Ramos (cell line): ENCODE measurements around the gene SMARCA2.

Source experiments
- in situ Hi-C: fragments of 300-500 bp; cut with MboI; formaldehyde crosslinking; loops from one replicate; pipeline ENCODE4 v1.14.3; 2022; ENCODE audit warnings: low sequenced_read_pairs; ENCODE audit not compliant: unreplicated experiment

The SMARCA2 gene

DNA sequence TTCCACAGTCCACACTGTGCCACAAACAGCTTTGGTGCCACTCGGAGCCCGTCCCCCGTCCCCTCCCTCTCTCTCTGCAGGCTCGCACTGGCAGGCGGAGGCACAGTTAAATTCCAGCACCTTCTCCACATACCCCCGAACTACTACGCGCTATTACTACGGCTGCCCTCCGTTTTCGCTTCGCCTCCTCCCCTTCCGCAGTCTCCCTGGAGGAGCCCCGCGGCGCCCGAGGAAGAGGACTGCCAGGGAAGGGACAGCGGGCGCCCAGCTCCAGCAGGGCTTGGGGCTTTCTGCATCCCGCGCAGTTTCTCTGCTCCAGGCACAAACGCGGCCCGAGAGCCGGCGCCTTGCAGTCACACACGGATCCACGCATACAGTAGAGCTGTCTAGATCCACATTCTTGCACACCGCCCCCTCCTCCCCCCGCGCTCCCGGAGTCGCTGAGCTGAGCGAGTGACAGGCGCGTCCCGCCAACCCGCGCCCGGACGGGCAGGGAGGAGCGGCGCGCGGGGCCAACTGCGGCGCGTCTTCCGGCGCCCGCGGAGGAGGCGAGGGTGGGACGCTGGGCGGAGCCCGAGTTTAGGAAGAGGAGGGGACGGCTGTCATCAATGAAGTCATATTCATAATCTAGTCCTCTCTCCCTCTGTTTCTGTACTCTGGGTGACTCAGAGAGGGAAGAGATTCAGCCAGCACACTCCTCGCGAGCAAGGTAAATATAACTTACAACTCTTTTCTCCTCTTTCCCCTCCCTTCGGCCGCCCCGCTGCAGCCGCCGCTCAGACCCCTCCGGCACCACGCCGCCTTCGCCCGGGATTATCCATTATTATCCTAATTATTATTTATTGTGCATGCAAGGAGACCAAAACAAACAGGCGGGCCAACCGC lies at the start of gene SMARCA2:
TSS of gene SMARCA2 (plus strand) at position 652 of the 885 bp plus-strand sequence. CDS start 13,676 bp downstream, outside the sequence.
- in situ Hi-C loops, result no loop called here

DNA sequence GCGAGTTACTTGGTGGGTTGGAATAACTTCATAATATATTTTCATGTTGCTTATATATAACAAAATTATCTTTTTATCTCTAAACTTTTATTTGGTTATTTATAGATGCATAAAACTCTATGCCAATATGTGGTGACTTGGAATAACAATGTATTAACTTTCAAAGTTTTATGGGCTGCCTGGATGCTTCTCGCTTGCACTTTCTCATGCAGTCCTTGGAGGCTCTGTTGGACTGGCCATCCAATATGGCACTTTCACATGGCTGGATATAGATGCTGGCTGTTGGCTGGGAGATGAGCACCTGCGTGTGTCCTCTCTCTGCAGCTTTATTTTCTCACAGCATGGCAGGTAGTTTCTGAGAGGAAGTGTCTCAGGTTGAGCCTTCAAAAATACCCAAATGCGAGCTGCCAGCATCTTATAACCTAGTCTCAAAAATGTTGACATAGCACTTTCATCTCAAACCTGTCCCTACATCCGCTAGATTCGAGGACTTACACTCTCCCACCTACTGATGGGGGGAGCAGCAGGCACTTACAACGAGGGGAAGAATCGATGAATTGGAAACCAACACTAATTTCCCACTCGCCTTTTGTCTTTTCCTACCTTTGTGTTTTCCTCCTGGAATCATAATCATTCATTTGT lies 48.3 kb upstream of the SMARCA2 start:
- in situ Hi-C loops, result no loop called here

DNA sequence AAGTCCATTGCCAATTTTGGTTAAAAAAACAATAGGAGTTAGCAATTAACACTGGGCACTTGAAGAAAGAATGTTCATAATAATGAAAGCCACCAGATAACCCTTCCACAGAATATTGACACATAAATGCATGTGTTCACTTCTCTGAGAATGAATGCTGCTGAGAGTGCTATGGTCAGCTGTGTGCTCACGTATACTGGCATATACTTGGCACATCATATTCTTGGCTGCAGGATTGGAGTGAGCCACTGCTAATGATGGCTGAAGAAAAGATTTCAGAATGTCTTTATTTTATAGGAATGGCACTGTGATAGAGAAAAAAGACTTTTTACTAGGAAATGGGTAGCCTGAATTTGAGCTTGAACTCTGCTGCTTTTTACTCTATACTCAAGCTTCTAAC lies 46.0 kb upstream of the SMARCA2 start:
- in situ Hi-C loops, result no loop called here

DNA sequence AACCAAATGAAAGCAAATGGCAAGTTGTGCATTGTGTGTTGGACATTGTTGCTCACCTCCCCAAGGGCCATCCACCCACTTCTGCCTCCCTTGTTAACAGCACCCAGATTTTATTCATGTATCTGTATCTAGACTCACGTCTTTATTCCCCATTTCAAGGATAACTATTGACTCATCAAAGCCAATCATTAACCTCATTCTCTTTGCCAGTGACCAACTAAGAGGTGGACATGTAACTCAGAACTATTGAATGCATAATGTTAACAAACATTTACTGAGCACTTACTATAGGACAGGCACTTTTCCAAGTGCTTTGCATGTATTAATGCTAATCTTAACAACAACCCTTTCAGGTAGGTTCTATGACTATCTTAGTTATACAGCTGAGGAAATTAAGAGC lies 45.2 kb upstream of the SMARCA2 start:
- in situ Hi-C loops, result no loop called here

DNA sequence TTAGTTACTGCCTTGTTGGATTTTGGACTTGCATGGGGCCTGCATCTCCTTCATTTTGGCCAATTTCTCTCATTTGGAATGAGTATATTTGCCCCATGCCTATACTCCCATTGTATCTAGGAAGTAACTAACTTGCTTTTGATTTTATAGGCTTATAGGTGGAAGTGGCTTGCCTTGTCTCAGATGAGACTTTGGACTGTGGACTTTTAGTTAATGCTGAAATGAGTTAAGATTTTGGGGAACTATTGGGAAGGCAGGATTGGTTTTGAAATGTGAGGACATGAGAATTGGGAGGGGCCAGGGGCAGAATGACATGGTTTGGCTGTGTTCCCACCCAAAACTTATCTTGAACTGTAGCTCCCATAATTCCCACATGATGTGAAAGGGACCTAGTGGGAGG lies 42.5 kb upstream of the SMARCA2 start:
- in situ Hi-C loops, result no loop called here

DNA sequence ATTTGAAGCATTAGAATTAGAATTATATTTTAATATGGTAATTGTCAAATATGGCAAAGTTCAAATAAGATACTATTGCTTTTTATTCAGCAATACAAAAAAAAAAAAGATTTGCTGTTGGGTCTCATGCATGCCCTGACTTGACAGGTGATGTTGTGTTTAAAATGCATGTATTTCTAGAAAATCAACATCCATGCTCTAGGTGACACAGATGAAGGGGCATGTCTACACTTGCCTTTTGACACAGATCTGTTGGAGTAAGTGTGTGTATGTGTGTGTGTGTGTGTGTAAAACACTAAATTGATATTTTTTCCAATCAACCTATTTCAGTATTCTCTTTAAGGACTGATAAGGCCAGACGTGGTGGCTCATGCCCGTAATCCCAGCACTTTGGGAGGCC lies 38.1 kb upstream of the SMARCA2 start:
- in situ Hi-C loops, result no loop called here

DNA sequence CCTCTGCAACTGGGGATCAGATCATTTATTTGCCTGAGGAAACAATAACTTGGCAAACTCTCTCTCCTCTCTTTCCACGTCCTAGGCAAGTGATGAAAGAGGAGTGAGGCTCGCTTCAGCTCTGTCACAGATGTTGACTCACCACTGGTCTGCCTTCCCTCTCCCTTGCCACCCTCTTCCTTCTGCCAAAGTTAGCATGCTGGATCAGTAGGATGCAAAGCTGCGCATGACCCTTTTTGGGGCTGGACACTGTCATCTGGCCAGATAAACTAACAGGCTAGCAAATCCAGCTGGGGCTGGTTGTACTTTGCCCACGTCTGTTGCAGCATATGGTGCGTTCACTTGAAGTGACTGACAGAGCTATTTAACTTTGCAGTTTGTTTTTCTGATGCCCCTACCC lies 36.2 kb upstream of the SMARCA2 start:
- in situ Hi-C loops, result no loop called here

DNA sequence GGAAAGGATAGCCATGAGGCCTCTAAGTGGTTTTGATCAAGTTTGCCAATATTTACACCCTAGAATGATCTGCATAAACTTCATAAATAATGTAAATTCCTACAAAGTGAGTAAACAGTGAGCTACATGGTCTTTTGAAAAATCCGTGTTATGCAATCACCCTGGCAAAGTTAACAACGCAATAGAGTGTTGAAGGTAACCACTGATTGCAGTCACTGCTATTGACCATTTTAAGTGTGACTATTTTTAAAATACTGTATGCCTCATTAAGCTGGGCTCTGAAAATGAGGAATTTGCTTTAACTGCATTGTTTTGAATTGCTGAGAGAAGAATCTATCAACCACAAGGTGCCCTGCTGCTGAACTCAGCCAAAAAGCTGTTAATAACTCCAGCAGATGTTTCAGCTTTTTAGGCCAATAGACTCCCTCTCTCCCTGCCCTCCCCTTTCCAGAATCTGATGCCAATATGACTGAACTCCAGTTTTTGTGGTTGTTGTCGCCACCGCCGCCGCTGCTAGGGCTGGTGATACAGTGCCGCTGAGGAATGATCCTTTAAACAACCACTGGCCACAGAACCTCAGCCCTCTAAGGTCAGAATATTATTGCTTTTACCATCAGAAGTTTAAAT lies 35.3 kb upstream of the SMARCA2 start:
- in situ Hi-C loops, result no loop called here

DNA sequence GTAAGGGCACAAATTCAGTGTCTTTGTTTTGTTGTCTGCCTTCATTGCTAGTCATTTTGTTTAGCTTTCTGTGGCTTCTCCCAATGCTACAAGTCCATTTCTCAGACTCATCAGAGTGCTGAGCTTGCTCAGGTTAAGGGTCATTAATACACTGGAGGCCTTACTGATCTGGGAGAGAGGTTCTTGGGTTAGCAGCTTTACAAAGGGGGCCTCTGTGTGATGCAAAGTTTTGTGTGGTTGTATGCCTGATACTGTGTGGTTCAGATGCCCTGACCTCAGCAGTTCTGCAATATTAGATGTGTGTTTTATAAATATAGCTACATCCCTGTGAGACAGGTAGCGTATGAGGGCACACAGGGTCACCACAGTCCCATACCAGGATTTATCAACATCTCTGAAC lies 34.8 kb upstream of the SMARCA2 start:
- in situ Hi-C loops, result no loop called here

DNA sequence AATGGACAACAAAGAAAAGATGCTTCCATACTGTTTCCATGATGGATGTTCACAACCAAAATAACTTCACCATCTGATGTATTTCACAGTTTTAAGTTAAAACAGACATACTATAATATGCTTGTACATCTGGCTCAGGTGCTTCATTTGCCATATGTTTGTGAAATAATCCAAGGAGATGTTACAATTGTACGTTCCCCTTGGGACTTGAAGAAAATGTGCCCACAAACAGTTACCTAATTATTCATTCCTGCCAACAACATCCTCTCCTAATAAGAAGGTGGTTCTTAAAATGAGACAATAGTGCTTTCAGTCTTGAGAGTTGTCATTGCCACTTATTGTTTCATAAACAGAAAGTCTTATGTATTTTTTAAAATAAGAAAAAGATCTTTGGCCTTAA lies 33.1 kb upstream of the SMARCA2 start:
- in situ Hi-C loops, result no loop called here

DNA sequence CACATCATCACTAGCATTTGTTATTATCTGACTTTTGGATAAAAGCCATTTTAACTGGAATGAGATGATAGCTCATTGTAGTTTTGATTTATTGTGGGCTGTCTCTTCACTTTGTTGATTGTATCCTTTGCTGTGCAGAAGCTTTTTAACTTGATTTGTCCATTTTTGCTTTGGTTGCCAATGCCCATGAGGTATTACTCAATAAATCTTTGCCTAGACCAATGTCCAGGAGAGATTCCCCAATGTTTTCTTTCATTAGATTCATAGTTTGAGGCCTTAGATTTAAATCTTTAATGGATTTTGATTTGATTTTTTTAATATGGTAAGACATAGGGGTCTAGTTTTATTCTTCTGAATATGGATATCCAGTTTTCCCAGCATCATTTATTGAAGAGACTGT lies 28.8 kb upstream of the SMARCA2 start:
- in situ Hi-C loops, result no loop called here

DNA sequence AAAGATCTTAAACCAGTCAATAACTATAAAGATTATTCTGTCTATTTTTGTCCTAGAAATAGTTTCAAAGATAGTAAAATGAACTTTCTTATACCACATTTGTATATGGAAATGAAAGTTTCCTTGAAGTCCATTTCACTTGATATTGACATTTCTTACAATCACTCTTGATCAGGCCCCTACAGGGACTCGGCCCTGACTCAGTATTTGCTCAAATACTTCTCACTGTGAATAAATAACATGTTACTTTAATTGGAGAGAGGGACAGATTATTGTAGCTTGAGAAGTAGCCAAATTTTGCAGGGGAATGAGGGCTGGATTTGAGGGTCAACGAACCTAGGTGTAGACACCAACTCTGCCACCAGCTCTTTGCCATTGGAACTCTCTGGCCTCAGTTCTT lies 25.6 kb upstream of the SMARCA2 start:
- in situ Hi-C loops, result no loop called here

DNA sequence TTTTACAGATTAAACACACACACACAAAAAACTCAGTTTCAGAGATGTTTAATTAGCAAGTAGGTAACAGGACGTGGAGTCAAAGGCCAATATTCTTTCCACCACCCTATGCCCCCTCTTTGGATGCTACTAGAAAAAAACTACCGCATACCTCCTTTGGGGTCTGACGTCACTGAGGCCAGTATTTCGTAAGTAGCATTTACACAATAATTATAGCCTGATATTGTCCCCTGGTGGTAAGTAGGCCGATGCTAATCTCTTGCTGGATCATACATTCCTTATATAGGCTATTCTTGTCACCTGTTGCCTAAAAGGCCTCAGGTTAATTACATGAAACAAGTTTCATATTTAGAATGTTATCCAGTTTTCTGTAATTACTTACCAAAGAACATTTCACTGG lies 21.0 kb upstream of the SMARCA2 start:
- in situ Hi-C loops, result no loop called here

DNA sequence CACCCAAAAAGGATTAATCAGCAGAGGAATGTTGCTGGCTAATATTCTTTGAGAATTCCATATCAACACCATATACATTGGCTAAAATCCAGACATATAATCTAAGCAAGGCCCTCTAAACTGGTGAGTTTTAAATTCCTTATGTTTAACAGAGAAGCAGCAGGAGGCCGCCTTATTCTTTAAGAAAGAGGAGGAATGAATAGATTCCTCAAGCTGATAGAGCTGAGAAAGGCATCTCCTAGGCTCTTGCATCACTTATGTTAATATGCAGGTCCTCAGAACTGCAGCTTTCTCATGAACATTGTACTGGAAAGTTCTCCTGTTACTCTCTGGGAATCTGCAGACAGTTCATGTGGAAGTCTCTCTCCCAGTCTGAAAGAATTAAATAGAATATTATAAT lies 20.1 kb upstream of the SMARCA2 start:
- in situ Hi-C loops, result no loop called here

DNA sequence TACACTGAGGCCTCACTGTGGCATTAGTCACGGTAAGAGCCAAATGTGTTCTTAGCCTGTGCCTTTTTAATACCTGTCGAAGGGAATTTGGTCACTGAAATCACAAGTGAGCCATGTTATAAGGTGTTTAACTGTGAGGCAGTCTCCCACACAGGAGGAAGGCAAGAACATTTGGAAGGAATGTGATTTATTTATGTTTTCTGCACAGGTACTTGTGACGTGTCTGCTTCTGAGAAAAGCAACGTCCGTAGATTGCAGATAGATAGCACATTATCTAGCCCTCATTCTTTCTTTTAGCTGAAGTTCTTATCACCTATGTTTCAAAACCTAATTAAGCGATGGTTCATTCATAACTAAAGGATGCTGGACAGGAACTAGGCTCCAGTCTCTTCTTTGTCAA lies 19.0 kb upstream of the SMARCA2 start:
- in situ Hi-C loops, result no loop called here

DNA sequence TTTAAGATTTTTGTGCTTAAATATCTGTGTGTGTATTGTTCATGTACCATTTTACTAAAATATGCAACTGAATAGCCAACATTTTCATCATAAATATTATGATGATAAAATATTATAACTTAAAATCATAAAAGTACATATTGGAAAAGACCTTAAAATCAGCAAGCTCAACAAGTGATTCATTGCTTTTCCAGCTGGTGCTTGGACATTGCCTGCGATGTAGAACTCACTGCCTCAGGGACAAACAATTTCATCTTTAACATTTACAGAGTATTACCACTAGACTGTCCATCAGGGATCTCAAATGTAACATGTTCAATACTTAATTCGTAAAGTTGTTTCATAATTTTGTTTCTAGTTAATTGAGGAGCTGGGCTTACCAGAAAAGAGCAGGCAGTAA lies 17.5 kb upstream of the SMARCA2 start:
- in situ Hi-C loops, result no loop called here

DNA sequence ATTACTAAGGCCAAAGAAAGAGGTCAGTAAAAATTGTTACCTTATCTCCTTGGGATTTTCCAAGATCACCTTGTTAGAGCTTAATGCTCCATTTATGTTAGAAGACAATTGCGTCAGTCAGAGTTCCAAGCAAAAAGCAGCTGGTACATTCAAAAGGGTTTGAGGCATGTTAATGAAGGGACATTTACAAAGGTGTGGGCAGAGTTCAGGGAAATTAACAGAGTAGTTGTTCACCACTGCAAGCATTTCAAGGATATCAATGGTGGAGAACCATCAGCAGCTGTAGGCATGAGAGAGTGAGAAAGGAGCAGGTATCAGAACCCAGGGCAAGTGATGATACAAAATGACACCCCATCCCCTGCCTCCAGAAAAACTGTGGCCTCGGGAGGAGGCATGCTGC lies 17.0 kb upstream of the SMARCA2 start:
- in situ Hi-C loops, result no loop called here

DNA sequence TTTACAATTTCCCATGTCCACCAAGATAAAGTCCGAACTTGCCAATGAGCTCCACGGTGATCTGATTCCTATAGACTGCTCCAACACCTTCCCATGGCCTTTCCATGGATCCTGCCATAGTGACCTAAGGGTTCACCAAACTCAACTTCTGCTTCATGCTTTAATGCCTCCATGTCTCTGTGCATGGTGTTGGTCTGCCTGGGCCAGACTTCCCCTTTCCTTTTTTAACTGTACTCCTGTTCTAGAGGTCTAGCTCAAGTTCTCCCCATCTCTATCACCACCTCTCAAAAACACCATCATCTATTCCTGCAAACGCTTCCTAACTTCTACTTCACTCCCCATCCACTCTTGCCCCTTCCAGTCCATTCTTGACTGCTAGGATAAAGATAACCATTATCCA lies 14.8 kb upstream of the SMARCA2 start:
- in situ Hi-C loops, result no loop called here

DNA sequence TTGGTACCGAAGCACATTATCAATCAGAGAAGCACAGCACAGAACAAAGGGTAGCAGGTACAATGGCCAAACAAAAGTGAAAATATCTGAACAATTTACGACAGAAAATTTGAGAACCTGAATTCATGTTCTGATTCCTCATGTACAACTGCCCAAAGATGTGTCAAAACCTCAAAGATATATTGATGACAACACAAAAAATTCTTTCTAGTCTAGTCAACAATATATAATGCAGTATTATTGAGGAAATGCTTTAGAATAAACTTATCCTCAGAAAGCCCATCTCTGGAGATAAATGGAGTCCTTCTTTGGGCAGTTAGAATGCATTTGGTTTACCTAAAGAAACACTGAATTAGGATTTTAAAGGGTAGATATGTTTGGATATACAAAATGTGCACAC lies 6.8 kb upstream of the SMARCA2 start:
- in situ Hi-C loops, result no loop called here

DNA sequence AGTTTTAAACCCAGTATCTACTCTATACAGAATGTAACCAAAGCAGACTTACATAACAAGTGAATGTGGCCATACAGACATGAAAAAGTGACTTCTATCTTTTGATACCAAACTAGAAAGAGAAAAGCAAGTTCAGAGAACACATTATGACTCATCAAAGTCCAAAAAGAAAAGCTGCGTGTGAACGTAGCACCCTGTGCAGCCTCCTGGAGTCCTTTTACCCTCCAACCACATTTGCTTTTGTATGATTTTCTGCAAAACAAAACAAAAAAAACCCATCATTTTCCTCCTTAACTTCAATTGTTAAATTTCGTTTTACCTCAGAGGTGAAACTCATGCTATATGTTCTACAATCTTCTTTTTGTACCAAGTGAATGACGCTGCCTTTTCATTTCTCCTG lies 2.8 kb upstream of the SMARCA2 start:
- in situ Hi-C loops, result no loop called here

DNA sequence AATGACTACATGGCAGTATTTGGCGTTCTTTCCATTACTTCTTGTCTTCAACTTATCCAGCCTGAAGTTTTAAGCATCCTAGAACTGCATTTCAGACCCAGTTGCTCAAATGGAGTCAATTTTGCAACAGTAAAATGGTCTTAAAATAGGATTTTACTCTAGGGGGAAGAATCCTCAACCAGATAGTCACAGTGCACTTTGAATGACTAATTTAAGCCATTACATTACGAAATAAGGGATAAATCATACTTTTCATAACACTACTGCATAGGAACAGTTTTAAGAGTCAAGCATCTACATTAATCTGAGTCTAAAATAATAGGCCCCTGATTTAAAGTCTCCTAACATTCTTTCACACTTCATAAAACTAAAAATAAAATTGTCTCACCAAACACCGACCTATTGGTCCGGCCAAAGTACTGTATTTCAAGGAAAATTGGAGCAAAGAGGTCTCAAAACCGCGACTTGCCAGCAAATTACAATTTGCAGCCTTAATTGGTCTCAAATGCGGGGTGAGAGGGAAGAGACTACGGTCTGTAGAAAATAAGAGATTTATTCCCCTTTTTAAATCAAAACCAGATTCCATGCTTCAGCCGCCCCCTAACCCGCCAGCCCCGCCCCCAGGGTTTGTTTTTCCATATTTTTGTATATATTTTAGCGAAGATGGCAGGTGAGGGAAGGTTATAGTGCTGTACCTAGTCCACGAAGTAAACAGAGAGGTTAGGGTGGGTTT lies 1.2 kb upstream of the SMARCA2 start:
- in situ Hi-C loops, result no loop called here
